Mammary epithelial cell (primary cell): ENCODE data around the gene RNMT.

Experiments
- CTCF ChIP-seq, 2 donors: IDR thresholded peaks in 1 of 2; conservative IDR thresholded peaks in 1 of 2; 2 replicates each; pipeline ENCODE4 v1.5.1; 2011 to 2012; ENCODE audit warnings: inconsistent platforms in 2 of 2, low read length in 2 of 2, mild to moderate bottlenecking in 2 of 2, control low read depth in 1 of 2, low read depth in 1 of 2; ENCODE audit not compliant: insufficient read depth in 1 of 2; ENCODE audit errors: extremely low read depth in 1 of 2
- EZH2 ChIP-seq: IDR thresholded peaks from 2 replicates; pipeline ENCODE4 v1.6.1; 2012; ENCODE audit warnings: low read length, inconsistent platforms, borderline replicate concordance

GRCh38 chr18:13720847-13721246 is 5.6 kb upstream of the RNMT start:
- no peak for TF ChIP-seq EZH2
- no peak for TF ChIP-seq CTCF (conservative IDR thresholded peaks at IDR 0.05 in 1 of 2, IDR thresholded peaks at IDR 0.05 in 1 of 2; ENCODE audit: extremely low read depth in 1 of 2, insufficient read depth in 1 of 2, low read depth in 1 of 2, low read length in 2 of 2)
